Measurements from ENCODE around the gene FGF12.

FGF12 gene

DNA sequence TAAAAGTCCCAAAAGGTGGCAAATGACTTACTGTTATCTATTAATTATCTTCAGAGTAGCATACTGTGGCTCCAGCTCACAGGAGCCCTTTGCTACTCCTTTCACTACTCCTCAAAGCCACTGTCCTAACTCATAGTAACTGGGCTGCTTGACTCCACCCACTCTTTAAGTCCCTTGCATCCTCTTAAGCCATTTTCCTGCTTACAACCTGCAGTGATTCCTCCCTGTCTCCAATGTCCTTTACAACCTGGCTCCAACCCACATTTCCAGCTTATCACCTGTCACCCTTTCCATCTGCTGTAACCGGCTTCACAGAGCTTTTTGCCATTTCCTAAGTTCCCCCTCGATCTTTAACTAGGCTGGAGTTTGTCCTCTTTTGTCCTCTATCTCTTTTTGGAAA lies 388.1 kb downstream of the FGF12 start:
- DNase-seq (ENCODE audit: low read depth in 2 of 2): no peak

DNA sequence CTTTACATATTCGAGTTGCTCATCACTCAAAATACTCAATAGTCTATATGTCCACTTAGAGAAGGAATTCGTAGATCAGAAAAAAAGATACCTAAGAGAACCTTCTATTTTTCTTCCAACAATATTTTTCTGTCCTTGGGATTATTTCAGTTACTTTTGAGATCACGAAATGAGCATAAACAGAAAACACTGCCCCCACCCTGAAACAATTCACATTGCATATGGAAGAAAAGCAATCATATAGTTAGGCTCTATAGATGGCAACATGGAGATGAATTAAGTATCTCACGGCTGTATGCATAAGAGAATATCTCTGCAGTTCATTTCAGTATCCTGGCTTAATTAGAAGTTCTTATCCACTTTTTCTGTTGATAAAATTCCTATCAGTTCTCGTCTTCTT lies 391.1 kb downstream of the FGF12 start:
- no peak for DNase-seq (ENCODE audit: low read depth in 2 of 2)

DNA sequence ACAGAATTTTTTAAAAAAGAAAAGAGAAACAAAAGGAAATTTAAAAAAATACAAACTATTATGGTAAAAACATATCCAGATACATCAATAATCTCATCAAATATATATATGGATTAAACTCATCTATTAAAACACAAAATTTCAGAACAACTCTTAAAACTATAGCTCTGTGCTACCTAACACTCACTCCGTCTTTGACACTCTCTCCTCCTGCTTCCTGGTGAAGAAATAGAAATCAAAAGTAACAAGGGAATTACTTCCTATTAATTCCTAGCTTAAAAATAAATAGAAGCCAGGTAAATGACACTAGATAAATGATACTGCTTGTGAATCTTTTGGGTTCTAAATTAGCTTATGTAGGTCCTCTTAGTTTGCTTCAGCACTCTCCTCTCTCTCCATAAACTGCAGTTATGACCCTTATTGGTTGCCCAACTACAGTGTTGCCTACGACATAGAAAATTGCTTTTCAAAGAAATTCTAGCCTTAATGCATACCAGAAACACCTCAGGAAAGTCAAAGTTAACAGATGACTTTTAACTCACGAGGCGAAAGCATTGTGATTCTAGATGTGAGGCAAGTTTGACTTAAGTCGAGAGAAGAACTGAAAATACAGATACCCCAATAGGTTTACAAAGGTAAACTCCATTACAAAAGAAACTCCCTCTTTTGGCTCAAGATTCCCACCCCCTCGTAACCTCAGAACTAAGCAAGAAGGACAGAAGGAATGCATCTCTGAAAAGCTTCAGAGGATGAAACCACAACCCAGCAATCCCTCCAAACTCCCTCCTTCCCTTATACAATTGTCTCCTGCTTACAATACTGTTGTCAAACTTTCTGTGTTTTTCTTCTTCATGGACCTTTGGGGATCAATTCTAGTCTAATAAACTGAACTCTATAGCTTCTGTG lies 394.7 kb downstream of the FGF12 start:
- DNase-seq (ENCODE audit: low read depth in 2 of 2): no peak

DNA sequence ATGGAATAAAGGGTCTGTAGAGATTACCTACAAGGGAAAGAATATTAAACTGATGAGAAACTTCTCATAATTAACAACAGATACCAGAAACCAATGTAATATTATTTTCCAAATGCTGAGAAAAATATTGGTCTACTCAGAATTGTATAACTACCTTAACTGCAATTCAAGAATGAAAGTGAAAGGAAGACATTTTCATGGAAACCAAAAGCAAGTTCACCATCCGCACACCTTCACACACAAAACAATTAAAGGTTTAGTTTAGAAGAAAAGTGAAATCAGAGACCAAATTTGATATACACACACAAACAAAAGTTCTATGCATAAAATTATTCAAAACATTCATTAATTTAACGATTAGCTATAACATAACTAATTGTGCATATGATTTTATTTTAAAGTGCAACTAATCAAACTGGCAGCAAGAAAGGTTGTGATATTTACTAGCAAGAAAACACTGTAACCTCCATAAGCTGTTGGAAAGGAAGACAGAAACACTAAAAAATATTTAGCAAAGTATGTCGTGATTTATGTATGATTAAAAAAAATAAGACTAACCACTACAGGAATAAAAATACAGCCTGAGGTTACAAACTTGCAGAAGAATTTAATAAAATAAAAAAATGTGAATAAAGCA lies 395.5 kb downstream of the FGF12 start:
- no peak for DNase-seq (ENCODE audit: low read depth in 2 of 2)

DNA sequence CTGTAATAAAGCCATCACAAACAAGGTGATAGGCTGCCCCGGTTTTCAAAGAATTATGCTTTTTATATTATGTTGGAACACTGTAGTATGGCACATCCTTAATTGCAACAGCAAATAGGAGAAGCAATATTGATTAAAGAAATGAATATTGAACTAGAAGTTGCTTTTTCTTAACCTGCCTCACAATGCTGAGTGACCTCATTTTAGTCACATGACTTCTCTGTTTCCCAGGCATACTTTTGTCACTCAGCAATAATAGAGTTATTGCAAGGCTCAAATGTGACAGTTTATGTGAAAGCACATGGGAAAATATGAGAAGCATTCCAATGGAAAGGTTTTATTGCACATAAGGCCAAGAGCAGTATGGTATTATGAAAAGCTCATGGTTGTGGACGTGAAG lies 400.7 kb downstream of the FGF12 start:
- DNase-seq (ENCODE audit: low read depth in 2 of 2): no peak

DNA sequence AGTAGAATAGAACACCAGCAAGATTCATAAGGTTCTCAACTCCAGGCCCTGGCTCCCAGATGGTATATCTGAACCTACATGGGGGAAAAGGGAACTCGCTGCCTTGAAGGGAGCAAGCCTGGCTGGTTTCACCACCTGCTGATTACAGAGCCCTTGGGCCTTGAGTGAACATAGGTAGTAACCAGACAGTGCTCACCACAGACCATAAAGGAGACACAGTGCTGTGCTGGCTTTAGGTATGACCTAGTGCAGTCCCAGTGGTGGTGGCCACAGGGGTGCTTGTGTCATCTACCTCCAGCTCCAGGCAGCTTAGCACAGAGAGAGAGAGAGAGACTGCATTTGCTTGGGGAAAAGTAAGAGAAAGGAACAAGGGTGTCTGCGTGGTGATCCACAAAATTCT lies 409.8 kb downstream of the FGF12 start:
- DNase-seq (ENCODE audit: low read depth in 2 of 2): no peak

DNA sequence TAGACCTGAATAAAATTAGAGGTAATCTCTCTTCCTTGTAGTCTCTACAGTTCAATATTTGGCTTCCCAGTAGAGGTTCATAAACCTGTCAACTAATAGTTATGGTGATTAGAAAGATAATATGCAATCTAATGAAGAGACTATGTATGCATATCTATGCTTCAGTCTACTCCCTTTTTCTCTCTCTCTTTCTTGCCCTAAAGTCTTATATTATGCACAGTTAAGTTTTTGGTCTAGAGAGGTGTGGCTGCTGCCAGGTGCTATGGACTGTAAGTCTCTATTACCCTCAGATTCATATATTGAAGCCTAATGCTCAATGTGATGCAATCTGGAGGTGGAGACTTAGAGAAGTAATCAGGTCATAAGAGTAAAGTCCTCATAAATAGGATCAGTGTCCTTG lies 413.7 kb downstream of the FGF12 start:
- DNase-seq (ENCODE audit: low read depth in 2 of 2): no peak

DNA sequence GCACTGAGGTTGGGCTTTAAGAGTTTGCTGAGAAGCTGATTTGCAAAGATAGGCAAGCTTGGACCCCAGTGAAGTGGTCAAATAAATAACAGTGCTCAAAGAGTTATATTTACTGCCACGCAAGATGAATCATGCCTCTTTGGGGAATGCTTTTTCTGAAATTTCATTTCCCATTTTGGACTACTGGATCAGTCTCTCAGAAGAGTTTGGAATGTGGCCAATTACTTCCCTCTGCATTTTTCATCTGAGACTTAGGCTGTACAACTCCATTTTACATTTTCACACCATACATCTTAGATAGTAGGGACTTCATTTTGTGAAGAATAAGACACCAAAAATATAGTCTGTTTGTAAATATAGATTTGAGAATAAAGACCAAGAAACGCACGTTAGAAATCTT lies 419.7 kb downstream of the FGF12 start:
- no peak for DNase-seq (ENCODE audit: low read depth in 2 of 2)

DNA sequence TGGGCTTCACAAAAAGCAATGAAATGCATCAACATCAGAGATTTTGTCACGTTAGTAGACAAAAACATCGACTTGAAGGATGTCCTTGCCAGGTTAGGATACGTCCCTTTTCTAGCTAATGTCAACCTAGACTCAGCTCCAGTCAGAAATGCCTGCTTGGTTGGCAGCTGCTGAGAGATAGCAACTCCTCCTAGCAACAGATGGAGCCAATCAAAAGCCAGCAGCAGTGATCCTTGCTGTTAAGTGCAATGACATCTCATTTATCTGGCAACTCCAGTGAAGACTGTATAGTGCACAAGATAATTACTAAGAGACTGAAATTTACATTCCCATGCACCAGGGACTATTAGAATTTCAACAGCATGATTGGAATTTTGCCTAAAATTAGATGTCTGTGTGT lies 424.1 kb downstream of the FGF12 start:
- no peak for DNase-seq (ENCODE audit: low read depth in 2 of 2)

DNA sequence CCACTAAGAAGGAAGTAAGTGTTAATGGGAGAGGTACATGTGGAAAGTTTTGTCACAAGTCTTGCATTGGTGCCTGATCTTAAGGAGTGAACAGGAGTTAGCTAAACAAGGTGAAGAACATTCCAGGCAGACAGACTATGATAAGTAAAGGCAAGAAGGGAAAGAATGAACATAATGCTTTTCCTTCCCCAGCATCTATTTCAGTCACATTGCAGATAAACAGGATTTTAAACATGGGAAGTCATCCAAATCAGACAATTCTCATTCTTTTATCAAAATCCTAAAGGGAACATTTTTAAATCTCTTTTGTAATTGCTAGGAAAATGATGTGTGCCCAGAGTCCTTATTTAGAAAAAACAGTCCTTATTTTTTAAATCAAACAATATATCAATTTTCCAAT lies 424.6 kb downstream of the FGF12 start:
- DNase-seq (ENCODE audit: low read depth in 2 of 2): no peak

DNA sequence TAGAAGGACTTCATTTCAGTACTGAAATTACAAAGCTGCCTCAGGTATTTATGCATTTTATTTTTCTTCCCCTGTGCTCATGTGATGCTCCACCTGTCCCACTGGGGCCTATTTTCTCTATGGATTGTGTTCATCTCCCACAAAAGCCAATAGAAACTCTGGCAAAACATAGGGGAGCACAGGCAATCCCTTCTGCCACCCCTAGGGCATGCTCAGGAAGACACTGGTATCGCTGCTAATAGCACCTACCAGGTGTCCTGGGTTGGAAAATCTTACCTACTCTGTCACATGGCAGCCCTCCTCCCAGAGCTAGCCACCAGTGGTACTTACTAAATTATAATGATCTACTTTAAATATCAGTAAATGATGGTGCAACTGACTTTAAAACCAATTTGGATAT lies 427.4 kb downstream of the FGF12 start:
- DNase-seq (ENCODE audit: low read depth in 2 of 2): no peak

DNA sequence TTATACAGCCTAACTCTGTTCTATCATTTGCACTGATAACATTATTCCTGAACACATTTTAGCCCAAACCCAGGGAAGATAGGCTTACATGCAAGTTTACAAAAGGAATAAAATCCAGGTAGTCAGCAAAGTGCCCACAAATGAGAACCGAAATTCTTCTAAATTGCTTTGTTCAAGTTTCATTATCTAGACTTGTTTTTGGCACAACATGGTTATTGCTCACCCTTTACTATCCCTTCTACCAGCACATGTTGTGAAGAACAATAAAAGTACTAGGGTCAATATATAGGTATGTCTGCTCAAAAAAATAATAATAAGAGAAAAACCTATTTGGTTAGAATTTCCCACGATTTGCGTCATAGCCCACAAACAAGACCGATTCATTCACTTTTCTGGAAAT lies 430.5 kb downstream of the FGF12 start:
- no peak for DNase-seq (ENCODE audit: low read depth in 2 of 2)

DNA sequence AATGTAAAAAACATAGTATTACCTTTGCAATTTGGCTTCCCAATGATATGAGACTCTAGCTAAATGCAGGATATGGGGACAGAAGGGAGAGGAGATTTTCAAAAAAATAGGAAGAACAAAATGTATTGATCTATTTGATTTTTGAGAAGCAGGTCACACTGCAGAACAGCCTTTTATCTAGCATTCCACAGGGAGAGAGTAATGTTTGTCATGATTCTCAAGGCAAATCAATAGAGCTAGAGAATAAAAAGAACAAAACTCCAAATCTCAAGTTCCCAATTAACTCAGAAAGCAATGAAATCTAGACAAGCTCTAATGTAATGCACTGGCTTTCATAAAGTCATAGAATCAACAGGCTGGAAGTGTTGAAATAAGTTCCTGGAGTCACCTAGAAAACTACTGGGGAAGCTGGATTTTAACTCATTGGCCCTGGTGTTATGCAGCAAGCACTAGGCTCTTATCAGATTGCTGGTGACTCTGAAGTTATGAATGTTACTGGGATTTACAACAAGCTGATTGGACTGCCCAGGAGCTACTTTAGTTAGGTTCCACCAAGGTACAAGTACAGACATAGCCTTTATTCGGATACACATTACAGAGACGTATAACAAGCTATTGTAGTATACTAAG lies 442.8 kb downstream of the FGF12 start:
- no peak for DNase-seq (ENCODE audit: low read depth in 2 of 2)

DNA sequence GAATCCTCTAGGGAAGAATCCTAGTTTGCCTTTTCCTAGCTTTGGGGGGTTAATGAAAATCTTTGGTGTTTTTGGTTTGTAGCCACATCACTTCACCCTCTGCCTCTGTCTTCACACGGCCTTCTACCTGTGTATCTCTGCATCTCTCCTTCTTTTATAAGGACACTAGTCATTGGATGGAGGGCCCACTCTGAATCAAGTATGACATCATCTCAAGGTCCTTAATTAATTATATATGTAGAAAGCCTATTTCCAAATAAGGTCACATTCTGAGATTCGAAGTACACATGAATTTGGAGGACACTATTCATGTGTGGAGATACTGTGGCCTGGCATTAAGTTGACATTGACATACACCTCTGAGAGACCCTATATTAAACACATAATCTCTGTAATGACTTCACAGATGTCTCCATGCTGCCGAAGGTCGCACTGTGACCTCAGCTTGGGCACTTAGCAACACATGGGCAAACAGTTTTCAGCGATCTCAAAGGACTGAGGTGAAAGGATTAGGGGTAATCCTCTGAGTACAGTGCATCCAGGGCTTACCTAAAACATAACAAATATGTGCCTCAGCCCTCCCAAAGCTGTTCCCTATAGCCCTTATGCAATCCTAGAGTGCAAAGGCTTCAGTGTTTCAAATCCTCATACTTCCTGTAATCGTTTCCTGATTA lies 446.0 kb downstream of the FGF12 start:
- no peak for DNase-seq (ENCODE audit: low read depth in 2 of 2)

DNA sequence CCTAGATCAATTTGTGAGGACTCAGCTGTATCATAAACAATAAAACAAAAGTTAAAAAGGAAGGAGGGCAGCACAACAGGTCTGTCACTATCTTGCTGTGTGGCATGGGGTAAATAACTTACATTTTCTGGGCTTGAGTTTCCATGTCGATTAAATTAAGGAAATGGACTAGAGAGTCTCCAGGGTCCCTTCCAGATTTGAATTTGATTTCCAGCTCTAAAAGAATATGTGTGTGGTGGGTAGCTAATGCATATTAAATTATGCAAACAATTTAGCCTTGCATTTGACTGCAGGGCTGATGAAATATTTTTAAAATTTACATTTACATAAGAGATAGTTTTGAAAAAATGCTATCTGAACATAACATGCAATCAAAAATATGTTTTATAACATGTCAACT lies 447.7 kb downstream of the FGF12 start:
- no peak for DNase-seq (ENCODE audit: low read depth in 2 of 2)

DNA sequence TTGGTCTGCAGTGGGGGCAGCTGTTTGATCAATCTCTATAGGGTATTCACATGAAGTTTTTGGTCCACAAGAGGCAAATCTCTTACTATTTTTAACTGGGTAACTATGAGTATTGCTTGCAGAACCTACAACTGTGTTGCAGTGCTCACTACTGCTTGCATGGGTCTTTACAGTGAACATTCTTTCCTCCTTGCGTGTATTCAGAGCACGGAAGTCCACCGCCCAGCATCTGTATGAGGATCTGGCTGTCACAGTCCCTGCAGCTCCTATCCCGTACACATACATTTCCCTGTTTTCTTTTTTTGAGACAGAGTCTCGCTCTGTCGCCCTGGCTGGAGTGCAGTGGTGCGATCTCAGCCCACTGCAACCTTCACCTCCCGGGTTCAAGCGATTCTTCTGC lies 449.9 kb downstream of the FGF12 start:
- no peak for DNase-seq (ENCODE audit: low read depth in 2 of 2)

DNA sequence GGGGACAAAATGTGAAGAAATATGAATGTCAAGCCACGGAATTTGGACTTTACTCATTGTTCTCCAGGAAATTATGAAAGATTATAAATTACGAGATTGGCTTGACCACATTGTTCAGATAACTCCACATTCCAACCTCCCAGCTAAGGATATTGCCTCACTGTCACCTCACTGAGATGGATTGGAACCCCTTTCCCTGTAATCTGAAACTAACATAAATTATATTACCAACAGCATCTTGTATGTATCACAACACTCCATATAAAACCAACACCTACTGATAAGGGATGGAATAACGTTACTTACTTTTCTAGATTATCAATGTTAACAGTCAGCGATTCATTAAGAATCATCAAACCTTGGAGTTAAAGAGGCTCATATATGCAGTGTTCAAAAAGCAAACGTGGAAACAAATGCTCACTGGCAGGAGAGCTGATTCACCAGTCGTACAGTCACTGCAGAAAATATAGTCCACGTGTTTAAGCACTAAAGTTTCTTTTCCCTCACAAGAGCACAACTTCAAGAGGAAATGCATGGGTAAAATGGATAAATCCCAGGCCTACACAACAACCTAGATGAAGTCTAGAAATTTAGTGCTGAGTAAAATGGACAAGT lies 451.5 kb downstream of the FGF12 start:
- DNase-seq (ENCODE audit: low read depth in 2 of 2): no peak

DNA sequence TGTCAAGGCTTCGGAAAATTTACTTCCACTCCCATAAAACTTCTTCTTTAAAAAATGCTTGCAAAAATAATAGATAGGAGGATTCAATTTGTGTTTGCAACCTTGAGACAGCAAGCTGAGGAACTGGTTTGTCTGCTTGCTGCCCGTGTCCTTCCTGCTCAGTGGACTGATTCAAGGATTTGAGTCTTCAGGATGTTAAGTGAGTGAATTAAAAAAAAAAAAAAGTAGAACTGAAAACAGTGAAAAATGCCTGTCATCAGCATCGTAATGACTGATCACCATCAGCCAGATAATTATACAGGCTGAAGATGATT lies 453.7 kb downstream of the FGF12 start:
- DNase-seq (ENCODE audit: low read depth in 2 of 2): no peak

DNA sequence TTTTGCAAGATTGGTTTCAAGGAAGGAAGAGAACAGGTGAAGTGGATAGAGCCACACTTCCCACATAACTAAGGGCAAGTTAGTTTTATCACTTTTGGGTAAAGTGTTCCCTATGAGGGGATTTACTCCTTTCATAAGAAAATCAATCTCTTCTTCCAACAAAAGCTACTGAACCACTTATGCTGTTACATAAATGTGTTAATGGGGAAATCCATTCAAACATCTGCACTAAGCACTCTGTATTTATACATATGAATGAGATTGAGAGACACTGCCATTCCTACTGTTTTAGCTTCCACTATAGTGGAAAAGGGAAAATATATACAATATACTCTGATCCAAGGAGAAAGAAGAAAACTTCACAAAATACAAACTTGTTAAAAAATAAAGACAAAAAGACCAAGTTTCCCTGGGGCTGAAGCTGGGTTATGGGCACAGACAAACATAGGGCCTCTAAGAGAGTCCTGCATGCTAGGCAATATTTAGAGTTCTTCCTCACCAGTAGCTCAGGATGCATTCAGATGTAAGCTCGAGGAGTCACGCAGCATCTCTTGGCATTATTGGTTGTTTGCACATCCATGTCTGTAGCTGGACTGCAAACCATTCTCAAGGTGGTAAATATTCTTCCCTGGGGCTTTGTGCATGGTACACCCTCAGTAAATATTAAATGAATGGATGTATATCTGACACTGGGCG lies 454.2 kb downstream of the FGF12 start:
- no peak for DNase-seq (ENCODE audit: low read depth in 2 of 2)

DNA sequence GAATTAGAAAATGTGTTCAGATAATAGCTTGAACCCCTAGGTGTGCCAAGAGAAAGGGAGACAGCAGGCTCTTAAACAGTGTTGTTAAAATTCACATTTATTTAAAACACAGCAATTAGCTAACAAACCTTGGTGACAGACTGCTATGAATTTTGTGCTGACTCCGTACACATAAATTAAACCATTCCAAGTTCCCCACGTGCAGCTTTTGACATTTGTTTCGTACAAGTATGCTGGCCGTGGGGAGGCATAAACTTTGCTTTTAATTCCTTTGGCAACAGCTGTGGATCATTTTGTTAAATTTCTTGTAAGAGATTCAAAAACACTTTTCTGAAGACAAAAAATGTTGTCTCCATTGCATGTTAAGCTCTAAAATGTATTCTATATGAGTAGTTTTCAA lies 465.3 kb downstream of the FGF12 start:
- DNase-seq (ENCODE audit: low read depth in 2 of 2): no peak

DNA sequence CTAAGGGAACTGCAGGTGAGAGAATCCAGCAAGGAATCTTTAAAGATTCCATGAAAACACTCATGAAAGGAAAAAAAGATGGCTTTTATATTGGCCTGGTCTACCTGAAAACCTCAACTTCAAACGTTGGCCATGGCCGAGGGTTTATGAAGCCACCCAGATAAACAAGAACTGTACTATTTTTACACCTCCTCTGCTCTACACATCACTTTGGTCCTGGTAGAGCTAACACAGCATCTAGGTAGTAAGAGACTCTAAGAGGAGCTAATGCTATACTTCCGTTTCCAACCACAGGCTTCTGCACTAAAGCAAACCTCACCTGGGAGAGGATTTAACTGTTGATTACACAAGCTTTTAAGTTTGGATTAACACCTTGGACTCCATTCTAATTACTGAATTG lies 466.2 kb downstream of the FGF12 start:
- DNase-seq (ENCODE audit: low read depth in 2 of 2): no peak
